GM12891 (cell line): ENCODE measurements around the gene IZUMO1.

ENCODE experiments used
- POLR2A ChIP-seq: IDR thresholded peaks from 2 replicates; pipeline ENCODE4 v1.6.1; 2011; ENCODE audit warnings: low read depth, low read length, control low read depth
- POLR2AphosphoS5 ChIP-seq: IDR thresholded peaks from 2 replicates; pipeline ENCODE4 v1.6.1; 2011; ENCODE audit warnings: low read depth, low read length, control low read depth
- POU2F2 ChIP-seq: IDR thresholded peaks from 2 replicates; pipeline ENCODE4 v1.6.1; 2011; ENCODE audit warnings: low read depth, mild to moderate bottlenecking, control low read depth, low read length, moderate library complexity
- SPI1 ChIP-seq: IDR thresholded peaks from 2 replicates; pipeline ENCODE4 v1.6.1; 2011; ENCODE audit warnings: low read depth, low read length, control low read depth
- TAF1 ChIP-seq: IDR thresholded peaks from 2 replicates; pipeline ENCODE4 v1.6.1; 2011; ENCODE audit warnings: low read depth, low read length, control low read depth

DNA sequence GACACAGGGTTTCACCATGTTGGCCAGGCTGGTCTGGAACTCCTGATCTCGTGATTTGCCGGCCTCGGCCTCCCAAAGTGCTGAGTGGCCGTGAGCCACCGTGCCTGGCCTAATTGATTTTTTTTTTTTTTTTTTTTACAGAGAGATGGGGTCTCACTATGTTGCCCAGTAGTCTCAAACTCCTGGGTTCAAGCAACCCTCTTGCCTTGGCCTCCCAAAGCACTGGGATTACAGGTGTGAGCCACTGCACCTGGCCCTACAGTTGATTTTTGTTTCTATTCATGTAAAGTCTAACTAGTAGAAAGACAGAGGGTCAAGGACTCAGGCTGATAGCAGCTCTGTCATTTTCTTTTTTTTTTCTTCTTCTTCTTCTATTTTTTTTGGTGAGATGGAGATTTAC, 30.4 kb upstream of the IZUMO1 start:
- TF ChIP-seq POLR2AphosphoS5, result no peak
- TF ChIP-seq TAF1, result no peak
- TF ChIP-seq POLR2A, result no peak
- no peak for TF ChIP-seq SPI1
- TF ChIP-seq POU2F2, result no peak
